ENCODE measurements around the gene NOS1AP. TPM values are rescaled to one million over a fixed set of nuclear protein-coding genes. Genes with fewer than 3 reads are reported as not detected.

NOS1AP gene
- total and polyA plus RNA-seq, 9 donors, result 0.50 to 4.4 (median 1.5) TPM

DNA sequence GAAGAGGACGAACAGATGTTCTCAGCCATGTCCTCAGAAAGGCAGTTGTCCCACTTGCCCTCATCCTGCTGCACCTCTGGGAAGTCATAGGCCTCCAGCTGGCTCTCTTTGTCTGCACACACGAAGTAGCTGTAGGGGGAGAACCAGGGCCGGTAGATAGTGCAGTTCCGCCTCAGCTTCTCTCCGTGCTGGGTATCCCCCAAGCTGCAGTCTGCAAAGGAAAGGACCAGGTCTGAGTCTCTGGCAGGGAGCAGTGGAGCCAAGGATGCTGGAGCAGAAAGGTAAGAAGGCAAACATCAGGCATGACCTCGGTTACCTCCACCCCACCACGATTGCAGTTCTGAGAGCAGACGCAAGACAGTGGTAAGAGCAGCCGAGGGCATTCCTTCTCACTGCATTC, 304.9 kb downstream of the NOS1AP start:
- no peak overlapping the region for H3K4me3 ChIP-seq
- H3K4me1 ChIP-seq (ENCODE audit: insufficient read depth), result no peaks in the 10 kb centered on the region
- TF ChIP-seq, protein P1, sequence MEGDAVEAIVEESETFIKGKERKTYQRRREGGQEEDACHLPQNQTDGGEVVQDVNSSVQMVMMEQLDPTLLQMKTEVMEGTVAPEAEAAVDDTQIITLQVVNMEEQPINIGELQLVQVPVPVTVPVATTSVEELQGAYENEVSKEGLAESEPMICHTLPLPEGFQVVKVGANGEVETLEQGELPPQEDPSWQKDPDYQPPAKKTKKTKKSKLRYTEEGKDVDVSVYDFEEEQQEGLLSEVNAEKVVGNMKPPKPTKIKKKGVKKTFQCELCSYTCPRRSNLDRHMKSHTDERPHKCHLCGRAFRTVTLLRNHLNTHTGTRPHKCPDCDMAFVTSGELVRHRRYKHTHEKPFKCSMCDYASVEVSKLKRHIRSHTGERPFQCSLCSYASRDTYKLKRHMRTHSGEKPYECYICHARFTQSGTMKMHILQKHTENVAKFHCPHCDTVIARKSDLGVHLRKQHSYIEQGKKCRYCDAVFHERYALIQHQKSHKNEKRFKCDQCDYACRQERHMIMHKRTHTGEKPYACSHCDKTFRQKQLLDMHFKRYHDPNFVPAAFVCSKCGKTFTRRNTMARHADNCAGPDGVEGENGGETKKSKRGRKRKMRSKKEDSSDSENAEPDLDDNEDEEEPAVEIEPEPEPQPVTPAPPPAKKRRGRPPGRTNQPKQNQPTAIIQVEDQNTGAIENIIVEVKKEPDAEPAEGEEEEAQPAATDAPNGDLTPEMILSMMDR (IDR thresholded peaks at IDR 0.05), result no peak
- no peak for TF ChIP-seq EP300 (IDR thresholded peaks at IDR 0.05)
- no peak for TF ChIP-seq POLR2A (IDR thresholded peaks at IDR 0.05)
- no peak overlapping the region for H3K27ac ChIP-seq
- H3K27me3 ChIP-seq, result no peaks in the 10 kb centered on the region
- H3K9me3 ChIP-seq, result no peaks in the 10 kb centered on the region
- DNase-seq, result no peak
- intact Hi-C loops (cut with DNase I), result no loop called here
- 88 to 91% (median 90%) methylated on average over 9 of the region's 9 CpGs for WGBS, 3 donors
- no peaks in the 10 kb centered on the region for H3K36me3 ChIP-seq

DNA sequence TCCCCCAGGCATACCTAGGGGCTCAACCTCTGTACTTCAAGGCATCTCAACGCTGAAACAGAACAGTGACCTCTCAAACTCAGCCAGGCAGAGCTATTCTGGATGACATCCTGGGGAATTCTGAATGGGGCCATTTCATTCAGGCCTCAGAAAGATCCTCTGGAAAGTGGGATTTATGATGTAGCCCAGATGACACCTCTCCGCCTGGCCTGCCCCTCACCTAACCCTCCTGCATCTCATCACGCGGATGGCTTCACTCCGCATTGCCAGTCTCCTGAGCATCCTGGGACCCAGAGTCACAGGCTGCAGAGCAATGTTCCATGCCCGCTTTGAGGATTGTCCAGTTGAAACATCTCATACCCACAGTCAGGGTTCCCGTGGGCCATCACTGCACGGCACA, 306.0 kb downstream of the NOS1AP start:
- 81 to 82% (median 81%) methylated on average over 8 of the region's 8 CpGs for WGBS, 3 donors
- TF ChIP-seq POLR2A (IDR thresholded peaks at IDR 0.05) (no peak), EP300 (IDR thresholded peaks at IDR 0.05) (no peak)
- TF ChIP-seq, protein P1 (IDR thresholded peaks at IDR 0.05), result no peak
- no peaks in the 10 kb centered on the region for H3K27me3 ChIP-seq

DNA sequence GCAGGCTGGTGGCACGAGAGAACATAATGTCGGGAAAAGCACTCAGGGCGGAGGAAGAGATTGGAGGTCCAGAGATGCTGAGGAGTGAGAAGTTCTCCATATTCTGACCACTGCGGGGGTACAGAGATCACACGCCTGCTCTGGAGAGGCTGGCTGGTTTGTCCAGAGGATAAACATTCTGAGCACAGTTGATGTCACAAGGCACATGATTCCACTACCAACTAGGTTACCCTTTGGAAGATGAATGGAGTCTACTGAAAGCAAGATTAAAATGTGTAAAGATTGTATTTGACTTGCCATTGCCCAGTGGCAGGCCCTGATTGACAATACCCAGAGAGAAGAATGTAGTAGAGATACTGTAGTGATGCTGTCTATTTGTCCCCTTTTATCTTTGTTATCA, 307.2 kb downstream of the NOS1AP start, which contains the start of gene SPATA46:
Gene SPATA46, minus strand, starts transcription at position 164 of the 400 bp plus-strand sequence. Its CDS starts 64 bp downstream, at position 100.
- no peak within 1 kb of the TSS for H3K27ac ChIP-seq
- no peaks in the 10 kb centered on the region for H3K36me3 ChIP-seq
- H3K4me3 ChIP-seq, result no peak within 1 kb of the TSS
- H3K27me3 ChIP-seq, result no peaks in the 10 kb centered on the region
- no peaks in the 10 kb centered on the region for H3K4me1 ChIP-seq (ENCODE audit: insufficient read depth)
- DNase-seq, result no peak
- WGBS, 3 donors, result 90 to 97% (median 96%) methylated on average over 5 of the region's 5 CpGs
- H3K9me3 ChIP-seq, result no peaks in the 10 kb centered on the region
- intact Hi-C loops (cut with DNase I), result no loop called here
- TF ChIP-seq EP300 (IDR thresholded peaks at IDR 0.05) (no peak), POLR2A (IDR thresholded peaks at IDR 0.05) (no peak)
- TF ChIP-seq, protein P1 (IDR thresholded peaks at IDR 0.05), result no peak

More for the DNA sequence above, 306.0 kb downstream of the NOS1AP start:
- DNase-seq, result no peak
- intact Hi-C loops (cut with DNase I), result no loop called here
- Histone ChIP-seq H3K36me3 (no peaks in the 10 kb centered on the region), H3K9me3 (no peaks in the 10 kb centered on the region), H3K4me1 (ENCODE audit: insufficient read depth) (no peaks in the 10 kb centered on the region), H3K4me3 (no peak overlapping the region), H3K27ac (no peak overlapping the region)

DNA sequence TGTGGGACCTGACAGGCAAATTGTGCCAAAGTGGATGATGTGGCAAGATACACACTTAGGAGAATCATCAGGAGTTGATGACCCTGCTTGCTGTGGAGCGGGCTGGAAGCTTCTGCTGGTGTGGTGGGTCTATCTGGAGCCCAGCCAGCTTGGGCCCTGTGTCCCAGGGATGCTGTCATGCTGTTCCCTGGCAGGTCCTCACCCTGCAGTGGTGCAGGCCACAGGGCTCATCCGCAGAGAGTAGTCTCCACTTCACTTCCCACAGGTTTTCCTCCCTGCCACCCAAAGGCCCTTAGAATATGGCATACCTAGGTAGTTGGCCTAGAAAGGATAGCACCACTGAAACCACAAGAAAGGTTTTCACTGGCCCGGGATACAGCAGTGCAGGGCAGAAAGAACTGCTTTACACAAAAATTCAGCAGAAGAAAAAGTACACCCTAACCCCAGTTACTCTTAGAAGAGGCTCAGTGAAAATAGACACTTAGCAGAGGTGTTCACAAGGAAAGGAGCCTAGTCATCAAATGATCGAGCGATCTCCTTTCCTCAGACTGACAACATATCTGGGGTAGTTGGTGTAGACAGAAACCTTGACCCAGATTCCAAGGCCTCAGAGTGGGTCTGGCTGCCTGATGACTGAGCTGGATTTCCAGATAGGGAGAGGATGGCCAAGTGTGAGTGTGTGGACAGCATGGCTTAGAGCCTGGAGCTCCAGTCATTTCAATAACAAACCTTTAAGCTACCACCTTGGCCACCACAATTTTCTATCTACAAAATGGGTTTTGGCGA, 310.8 kb downstream of the NOS1AP start:
- intact Hi-C loops (cut with DNase I), result no loop called here
- DNase-seq, result no peak
- no peaks in the 10 kb centered on the region for H3K4me1 ChIP-seq (ENCODE audit: insufficient read depth)
- no peak overlapping the region for H3K27ac ChIP-seq
- no peaks in the 10 kb centered on the region for H3K36me3 ChIP-seq
- H3K9me3 ChIP-seq, result no peaks in the 10 kb centered on the region
- no peaks in the 10 kb centered on the region for H3K27me3 ChIP-seq
- TF ChIP-seq EP300 (IDR thresholded peaks at IDR 0.05) (no peak), POLR2A (IDR thresholded peaks at IDR 0.05) (no peak)
- TF ChIP-seq, protein P1 (IDR thresholded peaks at IDR 0.05), result no peak
- 91 to 96% (median 91%) methylated on average over 6 of the region's 6 CpGs for WGBS, 3 donors
- H3K4me3 ChIP-seq, result no peak overlapping the region

Measured in ovary (tissue), 9 donors.